ENCODE measurements around the gene ZNF83.
A peak's percentile ranks its signal among the peaks of the same experiment; 100 is the strongest.
"Not testable (repeated sequence)": the region's sequence is repeated elsewhere in the genome, so short reads cannot be mapped to it uniquely, and the experiment has no call there.

Gene ZNF83

GRCh38 chr19:52637718-52638585 lies at the start of gene ZNF83:
Gene ZNF83 (minus strand): TSS chr19:52638355.
- peak; percentile 82 to 89 for DNase-seq (ENCODE audit: low read depth in 1 of 2, low spot score in 1 of 2)

DNA sequence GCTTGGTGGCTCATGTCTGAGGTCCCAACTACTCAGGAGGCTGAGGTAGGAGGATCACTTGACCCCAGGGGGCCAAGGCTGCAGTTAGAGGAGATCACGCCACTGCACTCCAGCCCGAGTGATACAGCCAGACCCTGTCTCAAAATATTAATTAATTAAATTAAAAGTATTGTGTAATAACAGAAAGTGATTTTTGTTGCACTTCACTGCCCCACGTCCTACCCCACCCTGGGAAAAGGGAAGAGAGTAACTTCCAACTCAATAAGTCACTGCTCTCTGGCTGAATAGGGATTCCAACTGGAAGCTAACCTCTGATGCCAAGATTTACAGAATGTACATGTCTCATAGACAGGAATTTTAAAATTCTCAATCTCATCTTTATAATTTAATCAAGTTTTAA lies 49.5 kb upstream of the ZNF83 start:
- DNase-seq (ENCODE audit: low read depth in 1 of 2, low spot score in 1 of 2) = no peak

GRCh38 chr19:52685811-52686210 lies 47.7 kb upstream of the ZNF83 start:
- DNase-seq (ENCODE audit: low read depth in 1 of 2, low spot score in 1 of 2) = no peak

GRCh38 chr19:52681216-52681615 lies 43.1 kb upstream of the ZNF83 start:
- DNase-seq (ENCODE audit: low read depth in 1 of 2, low spot score in 1 of 2) = not testable (repeated sequence)

GRCh38 chr19:52679598-52679997 lies 41.4 kb upstream of the ZNF83 start:
- no peak for DNase-seq (ENCODE audit: low read depth in 1 of 2, low spot score in 1 of 2)

- DNase-seq (ENCODE audit: low read depth in 1 of 2, low spot score in 1 of 2) = not testable (repeated sequence)
These were observed 37.1 kb upstream of the ZNF83 start for GRCh38 chr19:52675239-52675638.

- DNase-seq (ENCODE audit: low read depth in 1 of 2, low spot score in 1 of 2) = no peak
These were observed 34.9 kb upstream of the ZNF83 start for GRCh38 chr19:52673014-52673413.

DNA sequence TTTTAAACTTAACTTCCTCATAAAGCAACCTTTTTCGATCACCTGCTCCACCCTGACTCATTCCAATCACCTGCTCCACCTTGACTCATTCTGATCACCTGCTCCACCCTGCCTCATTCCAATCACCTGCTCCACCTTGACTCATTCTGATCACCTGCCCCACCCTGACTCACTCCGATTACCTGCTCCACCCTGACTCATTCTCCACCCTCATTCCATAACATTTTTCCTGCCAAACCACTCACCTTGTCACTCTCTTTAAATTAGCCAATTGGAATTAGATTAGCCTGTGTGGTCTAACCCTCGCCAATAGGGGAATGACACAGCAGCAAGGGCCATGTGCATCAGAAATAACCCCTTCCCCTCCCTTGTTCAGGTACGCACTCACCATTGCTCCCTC lies 31.9 kb upstream of the ZNF83 start:
- DNase-seq (ENCODE audit: low read depth in 1 of 2, low spot score in 1 of 2) = no peak

- no peak for DNase-seq (ENCODE audit: low read depth in 1 of 2, low spot score in 1 of 2)
These were observed 31.4 kb upstream of the ZNF83 start for GRCh38 chr19:52669586-52669985.

DNA sequence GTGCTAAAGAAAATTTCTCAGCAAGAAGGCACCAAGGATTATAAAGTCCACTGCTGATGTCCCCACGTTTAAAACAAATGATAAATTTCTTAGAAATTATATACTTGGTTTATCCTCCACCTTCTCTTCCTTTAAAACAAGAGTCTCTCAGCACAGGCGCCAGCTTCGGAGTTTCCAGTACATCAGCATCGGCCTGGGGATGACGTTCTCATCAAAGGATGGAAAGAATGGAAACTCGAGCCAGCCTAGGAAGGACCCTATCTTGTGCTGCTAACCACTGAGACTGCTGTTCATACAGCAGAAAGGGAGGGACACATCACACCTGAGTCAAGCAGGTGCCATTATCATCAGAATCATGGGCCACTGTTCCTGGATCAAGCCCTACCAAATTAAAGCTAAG lies 29.8 kb upstream of the ZNF83 start:
- no peak for DNase-seq (ENCODE audit: low read depth in 1 of 2, low spot score in 1 of 2)

GRCh38 chr19:52666506-52666905 lies 28.4 kb upstream of the ZNF83 start:
- DNase-seq (ENCODE audit: low read depth in 1 of 2, low spot score in 1 of 2) = no peak

DNA sequence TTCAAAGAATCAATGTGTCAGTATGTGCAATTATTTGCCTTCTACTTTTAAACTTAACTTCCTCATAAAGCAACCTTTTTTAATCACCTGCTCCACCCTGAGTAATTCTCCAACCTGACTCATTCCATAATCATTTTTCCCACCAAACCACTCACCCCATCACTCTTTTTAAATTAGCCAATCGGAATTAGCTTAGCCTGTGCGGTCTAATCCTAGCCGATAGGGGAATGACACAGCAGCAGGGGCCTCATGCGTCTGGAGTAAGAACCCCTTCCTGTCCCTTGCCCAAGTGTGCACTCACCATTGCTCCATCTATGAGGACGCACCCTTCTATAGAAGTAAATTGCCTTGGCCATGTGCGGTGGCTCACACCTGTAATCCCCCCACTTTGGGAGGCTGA lies 27.4 kb upstream of the ZNF83 start:
- no peak for DNase-seq (ENCODE audit: low read depth in 1 of 2, low spot score in 1 of 2)

DNA sequence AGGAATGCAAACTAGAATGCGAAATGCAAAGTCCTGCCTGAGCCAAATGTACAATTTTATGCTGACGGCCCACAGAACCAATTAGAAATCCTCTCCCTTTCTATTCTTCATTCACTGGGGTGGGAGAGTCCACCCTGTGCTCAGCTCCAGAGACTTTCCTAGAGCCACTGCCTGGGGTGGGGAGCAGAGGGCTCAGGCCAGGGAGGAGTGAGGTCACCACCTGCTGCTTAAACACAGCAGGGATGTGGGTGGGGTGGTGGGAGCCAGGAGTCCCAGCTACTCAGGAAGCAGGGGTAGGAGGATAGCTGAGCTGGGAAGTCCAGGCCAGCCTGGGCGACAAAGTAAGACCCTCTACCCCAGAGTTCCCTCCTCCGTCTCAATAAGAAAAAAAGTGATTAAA lies 26.9 kb upstream of the ZNF83 start:
- no peak for DNase-seq (ENCODE audit: low read depth in 1 of 2, low spot score in 1 of 2)

GRCh38 chr19:52664461-52664860 lies 26.3 kb upstream of the ZNF83 start:
- DNase-seq (ENCODE audit: low read depth in 1 of 2, low spot score in 1 of 2) = no peak

DNA sequence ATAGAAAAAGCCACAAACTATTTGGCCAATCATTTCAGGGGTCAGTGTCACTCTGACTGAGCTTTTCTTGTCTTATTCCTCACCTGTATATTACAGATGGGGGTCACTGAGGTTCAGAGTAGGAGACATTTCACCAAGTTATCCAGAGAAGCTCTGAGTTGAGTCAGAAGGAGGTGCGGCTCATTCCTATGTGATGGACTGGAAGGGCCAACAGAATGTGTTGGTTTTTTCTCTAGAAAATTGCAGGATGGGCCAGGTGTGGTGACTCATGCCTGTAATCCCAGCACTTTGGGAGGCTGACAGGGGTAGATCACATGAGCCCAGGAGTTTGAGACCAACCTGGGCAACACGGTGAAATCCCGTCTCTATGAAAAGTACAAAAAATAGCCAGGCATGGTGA lies 24.5 kb upstream of the ZNF83 start:
- no peak for DNase-seq (ENCODE audit: low read depth in 1 of 2, low spot score in 1 of 2)

DNA sequence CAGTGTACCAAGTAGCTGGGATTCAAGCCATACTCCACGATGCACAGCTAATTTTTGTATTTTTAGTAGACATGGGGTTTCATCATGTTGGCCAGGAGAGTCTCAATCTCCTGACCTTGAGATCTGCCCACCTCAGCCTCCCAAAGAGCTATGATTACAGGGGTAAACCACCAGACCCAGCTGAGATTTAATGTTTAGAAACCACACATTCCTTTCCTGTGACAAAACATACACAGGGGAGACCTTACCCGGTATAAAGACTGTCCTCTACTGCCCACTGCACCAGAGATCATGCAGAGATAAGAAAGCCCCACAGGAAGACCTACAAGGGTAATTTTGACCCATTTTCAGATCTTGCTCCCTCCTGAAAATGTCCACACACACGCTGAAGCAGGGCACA lies 22.8 kb upstream of the ZNF83 start:
- DNase-seq (ENCODE audit: low read depth in 1 of 2, low spot score in 1 of 2) = no peak

DNA sequence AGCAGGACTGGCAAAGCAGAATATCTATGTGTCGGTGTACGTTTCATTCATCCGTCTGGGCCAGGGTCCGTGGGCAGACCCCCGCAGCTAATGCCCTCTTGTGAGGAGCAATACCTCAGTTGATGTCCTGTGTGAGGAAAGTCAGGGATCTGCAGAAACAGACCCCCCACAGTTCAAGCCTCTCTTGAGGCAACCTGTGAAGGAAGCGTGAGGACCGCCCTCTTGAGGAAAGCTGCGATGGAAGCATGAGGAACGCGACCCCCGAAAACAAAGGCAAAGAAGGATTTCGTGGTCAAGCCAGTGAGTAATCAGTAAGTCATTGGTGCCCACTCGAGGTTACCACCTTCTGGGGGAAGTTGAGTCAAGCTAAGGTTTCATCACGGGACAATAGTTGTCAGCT lies 20.9 kb upstream of the ZNF83 start:
- DNase-seq (ENCODE audit: low read depth in 1 of 2, low spot score in 1 of 2) = no peak

- DNase-seq (ENCODE audit: low read depth in 1 of 2, low spot score in 1 of 2) = no peak
These were observed 20.4 kb upstream of the ZNF83 start for GRCh38 chr19:52658595-52658994.

DNA sequence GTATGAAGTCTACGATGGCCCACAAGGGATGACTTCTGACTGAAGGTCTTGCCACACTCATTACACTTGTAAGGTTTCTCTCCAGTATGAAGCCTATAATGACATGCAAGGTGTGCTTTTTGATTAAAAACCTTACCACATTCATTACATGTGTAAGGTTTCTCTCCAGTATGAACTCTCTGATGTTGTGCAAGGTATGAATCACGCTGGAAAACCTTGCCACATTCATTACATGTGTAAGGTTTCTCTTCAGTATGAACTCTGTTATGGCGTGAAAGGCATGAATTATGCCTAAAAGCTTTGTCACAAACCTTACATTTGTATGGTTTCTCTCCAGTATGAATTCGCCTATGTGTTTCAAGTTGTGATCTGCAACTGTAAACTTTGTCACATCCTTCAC lies 15.0 kb upstream of the ZNF83 start:
- DNase-seq (ENCODE audit: low read depth in 1 of 2, low spot score in 1 of 2) = no peak

DNA sequence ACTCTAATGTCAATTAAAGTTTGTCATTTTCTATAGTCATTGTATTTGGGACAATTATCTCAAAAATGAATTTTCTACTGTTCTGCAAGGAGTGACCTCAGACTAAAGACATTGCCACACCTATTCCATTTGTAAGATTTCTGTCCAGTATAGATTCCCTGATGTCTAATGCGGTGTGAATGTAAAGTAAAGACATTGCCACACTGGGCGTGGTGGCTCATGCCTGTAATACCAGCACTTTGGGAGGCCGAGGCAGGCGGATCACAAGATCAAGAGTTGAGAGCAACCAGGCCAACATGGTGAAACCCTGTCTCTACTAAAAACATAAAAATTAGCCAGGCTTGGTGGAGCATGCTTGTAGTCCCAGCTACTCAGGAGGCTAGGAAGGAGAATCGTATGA lies 13.8 kb upstream of the ZNF83 start:
- no peak for DNase-seq (ENCODE audit: low read depth in 1 of 2, low spot score in 1 of 2)

- no peak for DNase-seq (ENCODE audit: low read depth in 1 of 2, low spot score in 1 of 2)
These were observed 10.3 kb upstream of the ZNF83 start for GRCh38 chr19:52648336-52649016.

DNA sequence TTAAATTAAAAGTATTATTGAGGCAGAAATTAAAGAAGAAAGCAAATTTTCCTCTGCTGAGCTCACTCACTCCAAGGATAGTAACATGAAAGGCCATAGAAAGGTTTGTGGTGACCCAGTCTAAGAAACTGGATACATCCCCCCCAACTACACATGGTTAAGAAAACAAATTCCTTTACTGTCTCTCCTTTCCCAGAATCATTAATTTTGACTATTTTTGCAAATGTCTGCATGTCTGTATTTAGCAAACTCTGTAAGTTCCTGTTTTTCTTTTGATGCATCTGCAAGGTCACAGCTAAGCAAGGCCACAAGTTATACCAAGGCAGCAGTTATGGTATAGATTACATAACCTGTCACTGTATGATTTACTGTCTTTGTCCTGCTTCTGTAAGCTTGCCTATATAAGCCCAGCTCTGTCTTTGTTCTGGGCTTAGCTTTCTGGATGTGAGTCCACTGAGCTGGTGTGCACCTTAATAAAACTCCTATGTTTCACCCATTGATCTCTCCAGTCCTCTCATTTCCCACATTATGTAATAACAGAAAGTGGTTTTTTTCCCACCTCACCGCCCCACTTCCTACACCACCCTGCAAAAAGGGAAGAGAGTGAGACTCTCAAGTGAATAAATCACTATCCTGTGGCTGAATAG lies 8.5 kb upstream of the ZNF83 start:
- no peak for DNase-seq (ENCODE audit: low read depth in 1 of 2, low spot score in 1 of 2)
